Keratinocyte (primary cell): Measurements from ENCODE around the gene TNPO1. TPM values are rescaled to one million over a fixed set of nuclear protein-coding genes. Genes with fewer than 3 reads are reported as not detected.
"Not testable (repeated sequence)": the region's sequence is repeated elsewhere in the genome, so short reads cannot be mapped to it uniquely, and the experiment has no call there.

Experiments
- DNase-seq: peaks from one replicate; pipeline ENCODE4 v3.0.0-alpha.2; 2011; ENCODE audit warnings: low read depth, missing footprints, low spot score
- FAIRE-seq: peaks from 2 replicates; lab custom pipeline; 2011; peaks lifted over from hg19 to GRCh38; lab: Jason Lieb, UNC
- H2AFZ ChIP-seq: 2 replicates; pipeline ENCODE4 v1.6.0; 2012; ENCODE audit warnings: low read length, control low read depth, inconsistent platforms; ENCODE audit not compliant: control insufficient read depth
- H3K27ac ChIP-seq: 2 replicates; pipeline ENCODE4 v1.5.1; 2011; ENCODE audit warnings: low read length; ENCODE audit not compliant: control insufficient read depth, insufficient read depth
- H3K27me3 ChIP-seq: 3 replicates; pipeline ENCODE4 v1.6.0; 2011; ENCODE audit warnings: low read length; ENCODE audit not compliant: control insufficient read depth, insufficient read depth; ENCODE audit errors: extremely low read depth
- H3K36me3 ChIP-seq, 2 experiments: 2 replicates in 1 of 2; 3 replicates in 1 of 2; pipeline ENCODE4 v1.5.1; 2011; ENCODE audit warnings: low read length in 2 of 2, mild to moderate bottlenecking in 1 of 2; ENCODE audit not compliant: control insufficient read depth in 2 of 2, insufficient read depth in 2 of 2; ENCODE audit errors: extremely low read depth in 1 of 2
- H3K4me1 ChIP-seq: 3 replicates; pipeline ENCODE4 v1.5.1; 2011; ENCODE audit warnings: low read length; ENCODE audit not compliant: control insufficient read depth, insufficient read depth; ENCODE audit errors: extremely low read depth
- H3K4me2 ChIP-seq: 3 replicates; pipeline ENCODE4 v1.6.0; 2011; ENCODE audit warnings: low read depth, low read length; ENCODE audit not compliant: control insufficient read depth, insufficient read depth; ENCODE audit errors: extremely low read depth
- H3K4me3 ChIP-seq, 3 experiments: fragments of 200-600 bp in 1 of 3; sonication (generic) in 1 of 3; 2 replicates in 2 of 3; 3 replicates in 1 of 3; pipeline ENCODE4 v1.5.1; 2011 to 2016; ENCODE audit warnings: low read length in 3 of 3, mild to moderate bottlenecking in 3 of 3, control low read depth in 2 of 3, inconsistent platforms in 1 of 3, low read depth in 1 of 3, mixed read lengths in 1 of 3, mixed run types in 1 of 3, moderate library complexity in 1 of 3; ENCODE audit not compliant: control insufficient read depth in 2 of 3, insufficient read depth in 2 of 3; ENCODE audit errors: extremely low read depth in 1 of 3
- H3K79me2 ChIP-seq: 2 replicates; pipeline ENCODE4 v1.6.0; 2012; ENCODE audit warnings: low read length; ENCODE audit not compliant: control insufficient read depth, insufficient read depth
- H3K9ac ChIP-seq: 3 replicates; pipeline ENCODE4 v1.6.0; 2011; ENCODE audit warnings: low read length; ENCODE audit not compliant: control insufficient read depth, insufficient read depth; ENCODE audit errors: extremely low read depth
- H3K9me1 ChIP-seq: 3 replicates; pipeline ENCODE4 v1.6.0; 2011; ENCODE audit warnings: low read length; ENCODE audit not compliant: control insufficient read depth, insufficient read depth; ENCODE audit errors: extremely low read depth
- H3K9me3 ChIP-seq: 2 replicates; pipeline ENCODE4 v1.5.1; 2012; ENCODE audit warnings: low read depth, low read length; ENCODE audit not compliant: control insufficient read depth
- H4K20me1 ChIP-seq: 3 replicates; pipeline ENCODE4 v1.6.0; 2011; ENCODE audit warnings: low read length; ENCODE audit not compliant: control insufficient read depth, insufficient read depth; ENCODE audit errors: extremely low read depth
- CTCF ChIP-seq, 3 experiments: IDR thresholded peaks in 1 of 3; conservative IDR thresholded peaks in 1 of 3; optimal IDR thresholded peaks in 1 of 3; 2 replicates in 2 of 3; 3 replicates in 1 of 3; pipeline versions ENCODE3 to v1.5.1; 2011; ENCODE audit warnings: low read length in 3 of 3, mild to moderate bottlenecking in 3 of 3, moderate library complexity in 2 of 3, control low read depth in 1 of 3, inconsistent platforms in 1 of 3; ENCODE audit not compliant: insufficient read depth in 2 of 3; ENCODE audit errors: extremely low read depth in 1 of 3
- EZH2 ChIP-seq: IDR thresholded peaks from one replicate; pipeline ENCODE4 v1.6.1; 2012; ENCODE audit warnings: inconsistent platforms, mild to moderate bottlenecking, low read length, moderate library complexity
- dilution Hi-C: fragments of 300-500 bp; cut with MboI; formaldehyde crosslinking; loops from one replicate; pipeline ENCODE4 v1.7.0; 2020; ENCODE audit warnings: low sequenced_read_pairs; ENCODE audit not compliant: extremely low pct_ligation_motif_present
- polyA plus RNA-seq, 5 experiments: library from polyadenylated mRNA; depleted of rRNA in 3 of 5; stranded (reverse) in 3 of 5; stranded (forward) in 1 of 5; unstranded in 1 of 5; fragments of >200 nt; gene quantifications; 1 replicate in 1 of 5; 2 replicates in 3 of 5; 3 replicates in 1 of 5; pipeline versions ENCODE4 v1.2.1 to v1.2.3, GENCODE V29; 2011 to 2012; ENCODE audit warnings: missing spikeins in 2 of 5, low read depth in 1 of 5, low replicate concordance in 1 of 5

TNPO1 gene
- polyA plus RNA-seq, 1 donor (not counting 4 experiments of a cell fraction or from before 2014, with no cell fraction given), result 123 TPM

DNA sequence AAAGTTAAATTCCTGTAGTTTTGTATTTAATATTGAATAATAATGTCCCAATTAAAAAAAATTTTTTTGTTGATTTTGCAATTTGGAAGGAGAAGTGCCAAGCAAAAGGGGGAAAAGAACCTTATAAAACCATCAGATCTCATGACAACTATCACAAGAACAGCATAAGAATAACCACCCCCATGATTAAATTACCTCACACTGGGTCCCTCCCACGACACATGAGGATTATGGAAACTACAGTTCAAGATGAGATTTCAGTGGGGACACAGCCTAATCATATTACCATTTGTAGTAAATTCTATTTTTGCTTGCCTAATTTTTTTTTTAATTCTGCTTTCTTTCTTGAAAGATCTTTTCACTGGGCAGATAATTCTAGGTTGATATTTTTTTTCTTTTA is 106.0 kb downstream of the TNPO1 start:
- no peaks in the 10 kb centered on the region for H3K36me3 ChIP-seq
- H3K27me3 ChIP-seq, result no peaks in the 10 kb centered on the region
- H3K9ac ChIP-seq, result no peak overlapping the region
- no peak overlapping the region for H3K4me3 ChIP-seq
- no peak for FAIRE-seq
- no peak overlapping the region for H3K27ac ChIP-seq
- no peaks in the 10 kb centered on the region for H3K79me2 ChIP-seq
- H2AFZ ChIP-seq, result no peak overlapping the region
- no peaks in the 10 kb centered on the region for H4K20me1 ChIP-seq
- no peak overlapping the region for H3K4me2 ChIP-seq
- no peaks in the 10 kb centered on the region for H3K9me3 ChIP-seq
- H3K4me1 ChIP-seq, result no peaks in the 10 kb centered on the region
- TF ChIP-seq CTCF (optimal IDR thresholded peaks at IDR 0.05 in 1 of 3, IDR thresholded peaks at IDR 0.05 in 1 of 3, conservative IDR thresholded peaks at IDR 0.05 in 1 of 3; ENCODE audit: extremely low read depth in 1 of 3, insufficient read depth in 2 of 3, low read length in 3 of 3) (no peak), EZH2 (no peak)
- no peak for DNase-seq
- dilution Hi-C loops, result no loop called here
- H3K9me1 ChIP-seq, result no peaks in the 10 kb centered on the region

GRCh38 chr5:72925336-72926010 is 109.0 kb downstream of the TNPO1 start:
- Histone ChIP-seq H3K27ac (no peak overlapping the region), H3K36me3 (no peaks in the 10 kb centered on the region)

GRCh38 chr5:72932686-72933085 is 116.2 kb downstream of the TNPO1 start:
- H3K9ac ChIP-seq, H3K27ac ChIP-seq, DNase-seq, H3K27me3 ChIP-seq, H3K79me2 ChIP-seq, dilution Hi-C loops, H3K4me3 ChIP-seq, H3K4me1 ChIP-seq, H3K36me3 ChIP-seq, H4K20me1 ChIP-seq, H3K9me3 ChIP-seq, H2AFZ ChIP-seq, FAIRE-seq, H3K4me2 ChIP-seq, H3K9me1 ChIP-seq: not testable (repeated sequence)

More at GRCh38 chr5:72925336-72926010, 109.0 kb downstream of the TNPO1 start:
- H3K9me3 ChIP-seq, result no peaks in the 10 kb centered on the region
- dilution Hi-C loops, result no loop called here
- no peak overlapping the region for H3K4me2 ChIP-seq
- H2AFZ ChIP-seq, result no peak overlapping the region
- H3K4me3 ChIP-seq, result no peak overlapping the region
- TF ChIP-seq CTCF (optimal IDR thresholded peaks at IDR 0.05 in 1 of 3, IDR thresholded peaks at IDR 0.05 in 1 of 3, conservative IDR thresholded peaks at IDR 0.05 in 1 of 3; ENCODE audit: extremely low read depth in 1 of 3, insufficient read depth in 2 of 3, low read length in 3 of 3) (no peak), EZH2 (no peak)
- no peak overlapping the region for H3K9ac ChIP-seq
- H4K20me1 ChIP-seq, result no peaks in the 10 kb centered on the region
- DNase-seq (no peak), FAIRE-seq (no peak)
- no peaks in the 10 kb centered on the region for H3K9me1 ChIP-seq
- no peaks in the 10 kb centered on the region for H3K4me1 ChIP-seq
- H3K79me2 ChIP-seq, result no peaks in the 10 kb centered on the region
- no peaks in the 10 kb centered on the region for H3K27me3 ChIP-seq
